ENCODE measurements around the gene PARP1. TPM values are rescaled to one million over a fixed set of nuclear protein-coding genes. Genes with fewer than 3 reads are reported as not detected.

PARP1 gene
- total RNA-seq, 1 experiment from 2014 or later: 235 TPM

DNA sequence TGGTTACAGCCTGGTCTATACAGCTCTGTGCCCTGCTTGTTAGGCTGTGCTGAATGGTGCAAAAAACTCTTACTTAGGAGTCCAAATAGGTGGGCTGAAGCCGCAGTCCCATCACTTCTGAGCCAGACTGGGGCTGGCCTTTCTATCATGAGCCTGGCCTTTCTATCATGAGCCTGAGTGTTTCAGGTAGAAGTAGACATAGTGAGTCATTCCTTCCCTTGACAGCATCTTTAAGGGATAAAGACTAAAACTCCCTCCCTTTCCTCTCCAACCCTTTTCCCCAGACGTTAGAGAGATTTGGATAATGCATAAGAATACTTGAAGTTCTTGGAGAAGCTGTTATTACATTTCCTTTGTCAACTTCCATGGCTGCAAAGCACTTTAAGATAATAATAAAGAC, 46.5 kb upstream of the PARP1 start:
- no peaks in the 10 kb centered on the region for H3K36me3 Mint-ChIP-seq (ENCODE audit: insufficient read depth, unreplicated experiment)
- H3K27ac Mint-ChIP-seq (ENCODE audit: low read depth, unreplicated experiment): no peak overlapping the region
- BruUV-seq (replicated peaks): no TSS peak
- H3K9me3 Mint-ChIP-seq (ENCODE audit: unreplicated experiment): no peaks in the 10 kb centered on the region
- intact Hi-C loops (cut with micrococcal nuclease): no loop called here
- no peak for DNase-seq (ENCODE audit: unreplicated experiment)
- CTCF ChIA-PET: no interaction called here
- H3K4me3 Mint-ChIP-seq (ENCODE audit: unreplicated experiment): no peak overlapping the region
- H3K4me1 Mint-ChIP-seq (ENCODE audit: insufficient read depth, unreplicated experiment): no peaks in the 10 kb centered on the region
- POLR2A ChIA-PET: no interaction called here
- TF ChIP-seq, protein P1, sequence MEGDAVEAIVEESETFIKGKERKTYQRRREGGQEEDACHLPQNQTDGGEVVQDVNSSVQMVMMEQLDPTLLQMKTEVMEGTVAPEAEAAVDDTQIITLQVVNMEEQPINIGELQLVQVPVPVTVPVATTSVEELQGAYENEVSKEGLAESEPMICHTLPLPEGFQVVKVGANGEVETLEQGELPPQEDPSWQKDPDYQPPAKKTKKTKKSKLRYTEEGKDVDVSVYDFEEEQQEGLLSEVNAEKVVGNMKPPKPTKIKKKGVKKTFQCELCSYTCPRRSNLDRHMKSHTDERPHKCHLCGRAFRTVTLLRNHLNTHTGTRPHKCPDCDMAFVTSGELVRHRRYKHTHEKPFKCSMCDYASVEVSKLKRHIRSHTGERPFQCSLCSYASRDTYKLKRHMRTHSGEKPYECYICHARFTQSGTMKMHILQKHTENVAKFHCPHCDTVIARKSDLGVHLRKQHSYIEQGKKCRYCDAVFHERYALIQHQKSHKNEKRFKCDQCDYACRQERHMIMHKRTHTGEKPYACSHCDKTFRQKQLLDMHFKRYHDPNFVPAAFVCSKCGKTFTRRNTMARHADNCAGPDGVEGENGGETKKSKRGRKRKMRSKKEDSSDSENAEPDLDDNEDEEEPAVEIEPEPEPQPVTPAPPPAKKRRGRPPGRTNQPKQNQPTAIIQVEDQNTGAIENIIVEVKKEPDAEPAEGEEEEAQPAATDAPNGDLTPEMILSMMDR (IDR thresholded peaks at IDR 0.05; ENCODE audit: unreplicated experiment): no peak
- peaks cover 13% of the 10 kb centered on the region for H3K27me3 Mint-ChIP-seq (ENCODE audit: insufficient read depth, unreplicated experiment)

- no peaks in the 10 kb centered on the region for H3K9me3 Mint-ChIP-seq (ENCODE audit: unreplicated experiment)
- no peak overlapping the region for H3K4me3 Mint-ChIP-seq (ENCODE audit: unreplicated experiment)
- POLR2A ChIA-PET: no interaction called here
- H3K4me1 Mint-ChIP-seq (ENCODE audit: insufficient read depth, unreplicated experiment): no peaks in the 10 kb centered on the region
- no TSS peak for BruUV-seq (replicated peaks)
- intact Hi-C loops (cut with micrococcal nuclease): no loop called here
- H3K36me3 Mint-ChIP-seq (ENCODE audit: insufficient read depth, unreplicated experiment): no peaks in the 10 kb centered on the region
- peaks cover 13% of the 10 kb centered on the region for H3K27me3 Mint-ChIP-seq (ENCODE audit: insufficient read depth, unreplicated experiment)
- TF ChIP-seq, protein P1 (IDR thresholded peaks at IDR 0.05; ENCODE audit: unreplicated experiment): no peak
- H3K27ac Mint-ChIP-seq (ENCODE audit: low read depth, unreplicated experiment): no peak overlapping the region
- no peak for DNase-seq (ENCODE audit: unreplicated experiment)
- CTCF ChIA-PET: interaction anchor here (0.5 to 1.3 kb wide), 4 partner anchors 17 to 87 kb away, joined by 3 to 4 read pairs (median 4); no protein-coding TSS in a partner anchor
Observed at GRCh38 chr1:226453015-226453704, 45.3 kb upstream of the PARP1 start.

- H3K27me3 Mint-ChIP-seq (ENCODE audit: insufficient read depth, unreplicated experiment): peaks cover 15% of the 10 kb centered on the region
- H3K27ac Mint-ChIP-seq (ENCODE audit: low read depth, unreplicated experiment): no peak overlapping the region
- no peaks in the 10 kb centered on the region for H3K4me1 Mint-ChIP-seq (ENCODE audit: insufficient read depth, unreplicated experiment)
- BruUV-seq (replicated peaks): no TSS peak
- H3K4me3 Mint-ChIP-seq (ENCODE audit: unreplicated experiment): no peak overlapping the region
- TF ChIP-seq, protein P1 (IDR thresholded peaks at IDR 0.05; ENCODE audit: unreplicated experiment): no peak
- H3K9me3 Mint-ChIP-seq (ENCODE audit: unreplicated experiment): no peaks in the 10 kb centered on the region
- intact Hi-C loops (cut with micrococcal nuclease): no loop called here
- DNase-seq (ENCODE audit: unreplicated experiment): no peak
- ChIA-PET CTCF (interaction anchor here (0.6 to 1.3 kb wide), 2 partner anchors 25 to 94 kb away, joined by 4 to 5 read pairs; no protein-coding TSS in a partner anchor), POLR2A (interaction anchor here (1.5 kb wide), 1 partner anchor 15 kb away, joined by 4 read pairs; no protein-coding TSS in a partner anchor)
- H3K36me3 Mint-ChIP-seq (ENCODE audit: insufficient read depth, unreplicated experiment): no peaks in the 10 kb centered on the region
Observed at GRCh38 chr1:226450688-226451087, 42.8 kb upstream of the PARP1 start.

- Mint-ChIP-seq H3K9me3 (ENCODE audit: unreplicated experiment) (no peaks in the 10 kb centered on the region), H3K27me3 (ENCODE audit: insufficient read depth, unreplicated experiment) (peaks cover 20% of the 10 kb centered on the region), H3K36me3 (ENCODE audit: insufficient read depth, unreplicated experiment) (no peaks in the 10 kb centered on the region), H3K27ac (ENCODE audit: low read depth, unreplicated experiment) (no peak overlapping the region), H3K4me3 (ENCODE audit: unreplicated experiment) (no peak overlapping the region), H3K4me1 (ENCODE audit: insufficient read depth, unreplicated experiment) (no peaks in the 10 kb centered on the region)
- TF ChIP-seq, protein P1 (IDR thresholded peaks at IDR 0.05; ENCODE audit: unreplicated experiment): no peak
- no peak for DNase-seq (ENCODE audit: unreplicated experiment)
- BruUV-seq (replicated peaks): no TSS peak
- ChIA-PET POLR2A (interaction anchor here (0.7 kb wide), 1 partner anchor 21 kb away, joined by 3 read pairs; no protein-coding TSS in a partner anchor), CTCF (no interaction called here)
- intact Hi-C loops (cut with micrococcal nuclease): no loop called here
Observed at GRCh38 chr1:226449823-226450222, 41.9 kb upstream of the PARP1 start.

Data from MCF 10A (cell line).